ENCODE measurements around the gene RIN1.

Gene RIN1

GRCh38 chr11:66294626-66295620 is 41.3 kb downstream of the RIN1 start:
- no peak overlapping the region for H3K4me3 Mint-ChIP-seq
- ATAC-seq (replicated peaks), result no peak

GRCh38 chr11:66293777-66294625 is 42.2 kb downstream of the RIN1 start:
- Mint-ChIP-seq H3K36me3 (ENCODE audit: insufficient read depth) (peaks cover 4% of the 10 kb centered on the region), H3K4me3 (peak overlapping the region in 1 of 2 donors; percentile 49), H3K4me1 (ENCODE audit: low read depth in 2 of 2) (peaks cover 25 to 27% of the 10 kb centered on the region in 2 donors), H3K27me3 (peaks cover 16 to 36% of the 10 kb centered on the region in 2 donors), H3K27ac (no peak overlapping the region), H3K9me3 (no peaks in the 10 kb centered on the region)
- ATAC-seq (replicated peaks) (no peak), DNase-seq (no peak)

More at GRCh38 chr11:66294626-66295620, 41.3 kb downstream of the RIN1 start:
- Mint-ChIP-seq H3K4me1 (ENCODE audit: low read depth in 2 of 2) (peaks cover 16 to 18% of the 10 kb centered on the region in 2 donors), H3K27me3 (peaks cover 16 to 36% of the 10 kb centered on the region in 2 donors), H3K9me3 (no peaks in the 10 kb centered on the region), H3K36me3 (ENCODE audit: insufficient read depth) (no peaks in the 10 kb centered on the region), H3K27ac (no peak overlapping the region)
- no peak for DNase-seq

GRCh38 chr11:66293352-66293751 is 42.9 kb downstream of the RIN1 start:
- DNase-seq (no peak), ATAC-seq (replicated peaks) (no peak)
- no peaks in the 10 kb centered on the region for H3K9me3 Mint-ChIP-seq
- peaks cover 28 to 29% of the 10 kb centered on the region in 2 donors for H3K4me1 Mint-ChIP-seq (ENCODE audit: low read depth in 2 of 2)
- no peak overlapping the region for H3K27ac Mint-ChIP-seq
- H3K4me3 Mint-ChIP-seq, result peak overlapping the region; percentile 49 to 59
- H3K36me3 Mint-ChIP-seq (ENCODE audit: insufficient read depth), result peaks cover 7% of the 10 kb centered on the region
- H3K27me3 Mint-ChIP-seq, result peaks cover 16 to 36% of the 10 kb centered on the region in 2 donors

- H3K27me3 Mint-ChIP-seq, result peaks cover 16 to 36% of the 10 kb centered on the region in 2 donors
- peaks cover 31 to 35% of the 10 kb centered on the region in 2 donors for H3K4me1 Mint-ChIP-seq (ENCODE audit: low read depth in 2 of 2)
- ATAC-seq (replicated peaks) (no peak), DNase-seq (no peak)
- peak overlapping the region; percentile 32 to 37 for H3K4me3 Mint-ChIP-seq
- H3K36me3 Mint-ChIP-seq (ENCODE audit: insufficient read depth), result peaks cover 13% of the 10 kb centered on the region
- H3K9me3 Mint-ChIP-seq, result no peaks in the 10 kb centered on the region
- peak overlapping the region in 1 of 2 donors; percentile 35 for H3K27ac Mint-ChIP-seq
Measured at GRCh38 chr11:66292543-66293332, 43.5 kb downstream of the RIN1 start.

- Mint-ChIP-seq H3K4me1 (ENCODE audit: low read depth in 2 of 2) (peaks cover 31 to 35% of the 10 kb centered on the region in 2 donors), H3K9me3 (no peaks in the 10 kb centered on the region), H3K36me3 (ENCODE audit: insufficient read depth) (peaks cover 16% of the 10 kb centered on the region), H3K4me3 (peak within 1 kb of the TSS; percentile 87 to 89), H3K27me3 (peaks cover 16 to 36% of the 10 kb centered on the region in 2 donors), H3K27ac (peak within 1 kb of the TSS in 1 of 2 donors; percentile 35)
- no peak for DNase-seq
- no peak for ATAC-seq (replicated peaks)
Measured at GRCh38 chr11:66291706-66292542, 44.3 kb downstream of the RIN1 start, which contains the start of gene TMEM151A. Gene TMEM151A, plus strand, starts transcription at chr11:66291894. Its CDS starts 120 bp downstream, at chr11:66292014.

GRCh38 chr11:66291303-66291705 is 44.9 kb downstream of the RIN1 start:
- DNase-seq (no peak), ATAC-seq (replicated peaks) (no peak)
- H3K9me3 Mint-ChIP-seq, result no peaks in the 10 kb centered on the region
- peak overlapping the region in 1 of 2 donors; percentile 89 for H3K4me3 Mint-ChIP-seq
- H3K4me1 Mint-ChIP-seq (ENCODE audit: low read depth in 2 of 2), result peaks cover 31 to 38% of the 10 kb centered on the region in 2 donors
- H3K36me3 Mint-ChIP-seq (ENCODE audit: insufficient read depth), result peaks cover 16% of the 10 kb centered on the region
- H3K27ac Mint-ChIP-seq, result no peak overlapping the region
- H3K27me3 Mint-ChIP-seq, result peaks cover 16 to 32% of the 10 kb centered on the region in 2 donors

GRCh38 chr11:66290330-66290621 is 46.0 kb downstream of the RIN1 start:
- Mint-ChIP-seq H3K27ac (peak overlapping the region in 1 of 2 donors; percentile 89), H3K4me1 (ENCODE audit: low read depth in 2 of 2) (peaks cover 31 to 38% of the 10 kb centered on the region in 2 donors), H3K27me3 (peaks cover 16 to 27% of the 10 kb centered on the region in 2 donors), H3K36me3 (ENCODE audit: insufficient read depth) (peaks cover 17% of the 10 kb centered on the region), H3K4me3 (peak overlapping the region; percentile 87 to 89), H3K9me3 (no peaks in the 10 kb centered on the region)
- DNase-seq (no peak), ATAC-seq (replicated peaks) (no peak)

- Mint-ChIP-seq H3K36me3 (ENCODE audit: insufficient read depth) (peaks cover 19% of the 10 kb centered on the region), H3K4me1 (ENCODE audit: low read depth in 2 of 2) (peaks cover 31 to 38% of the 10 kb centered on the region in 2 donors), H3K9me3 (no peaks in the 10 kb centered on the region), H3K27me3 (peaks cover 16 to 25% of the 10 kb centered on the region in 2 donors), H3K27ac (peak overlapping the region; percentile 89 to 93), H3K4me3 (peak overlapping the region; percentile 87 to 89)
- DNase-seq, result peak in 2 of 3 experiments; percentile 66
- peak; percentile 48 for ATAC-seq (replicated peaks)
Measured at GRCh38 chr11:66289548-66290329, 46.5 kb downstream of the RIN1 start.

GRCh38 chr11:66288671-66289547 is 47.3 kb downstream of the RIN1 start, which contains the start of gene YIF1A:
Gene YIF1A, minus strand, starts transcription at chr11:66289143. Its CDS starts 158 bp downstream, at chr11:66288985.
- H3K4me1 Mint-ChIP-seq (ENCODE audit: low read depth in 2 of 2), result peaks cover 31 to 40% of the 10 kb centered on the region in 2 donors
- H3K4me3 Mint-ChIP-seq, result peak within 1 kb of the TSS; percentile 87 to 89
- peak within 1 kb of the TSS; percentile 89 to 93 for H3K27ac Mint-ChIP-seq
- DNase-seq (peak; percentile 96 to 98 (median 97)), ATAC-seq (replicated peaks) (peak; percentile 88)
- no peaks in the 10 kb centered on the region for H3K9me3 Mint-ChIP-seq
- H3K27me3 Mint-ChIP-seq, result peaks cover 16 to 18% of the 10 kb centered on the region in 2 donors
- H3K36me3 Mint-ChIP-seq (ENCODE audit: insufficient read depth), result peaks cover 27% of the 10 kb centered on the region

- peak overlapping the region; percentile 89 to 93 for H3K27ac Mint-ChIP-seq
- H3K4me1 Mint-ChIP-seq (ENCODE audit: low read depth in 2 of 2), result peaks cover 34 to 39% of the 10 kb centered on the region in 2 donors
- H3K9me3 Mint-ChIP-seq, result no peaks in the 10 kb centered on the region
- DNase-seq, result no peak
- H3K4me3 Mint-ChIP-seq, result peak overlapping the region; percentile 87 to 89
- no peak for ATAC-seq (replicated peaks)
- peaks cover 30% of the 10 kb centered on the region for H3K36me3 Mint-ChIP-seq (ENCODE audit: insufficient read depth)
- H3K27me3 Mint-ChIP-seq, result peaks cover 9 to 10% of the 10 kb centered on the region in 2 donors
Measured at GRCh38 chr11:66287889-66288670, 48.2 kb downstream of the RIN1 start.

All from effector memory CD8-positive, alpha-beta T cell (primary cell).